HG03039 (cell line): ENCODE results near the gene ZNF569.
"Not testable (repeated sequence)": the region's sequence is repeated elsewhere in the genome, so short reads cannot be mapped to it uniquely, and the experiment has no call there.

Experiments
- ATAC-seq: cut with Tn5 transposase; IDR thresholded peaks from one replicate; pipeline ENCODE4 v1.9.1; 2021; ENCODE audit warnings: mild to moderate bottlenecking, moderate library complexity; ENCODE audit not compliant: unreplicated experiment

ZNF569 gene

GRCh38 chr19:37403403-37403802 lies 63.8 kb downstream of the ZNF569 start:
- ATAC-seq: no peak

GRCh38 chr19:37401078-37401477 lies 66.2 kb downstream of the ZNF569 start:
- no peak for ATAC-seq

GRCh38 chr19:37391399-37391798 lies 75.8 kb downstream of the ZNF569 start:
- not testable (repeated sequence) for ATAC-seq

GRCh38 chr19:37389234-37389633 lies 78.0 kb downstream of the ZNF569 start:
- ATAC-seq: no peak

GRCh38 chr19:37370880-37371661 lies 96.2 kb downstream of the ZNF569 start, which contains the start of gene ZNF527:
ZNF527 (plus strand) TSS chr19:37371099; CDS start chr19:37374199, 3,100 bp downstream.
- ATAC-seq: peak; percentile 95

- peak; percentile 7 for ATAC-seq
Measured at GRCh38 chr19:37370386-37370879, 96.8 kb downstream of the ZNF569 start.

GRCh38 chr19:37362733-37363132 lies 104.5 kb downstream of the ZNF569 start:
- ATAC-seq: no peak

- ATAC-seq: no peak
Measured at GRCh38 chr19:37361994-37362393, 105.2 kb downstream of the ZNF569 start.
